Lower leg skin (tissue), 4 donors: ENCODE data around the gene LPCAT4. TPM values are rescaled to one million over a fixed set of nuclear protein-coding genes. Genes with fewer than 3 reads are reported as not detected.
A peak's percentile ranks its signal among the peaks of the same experiment; 100 is the strongest.

ENCODE experiments used
- DNase-seq, 2 donors: peaks; one replicate each; pipeline ENCODE4 v3.0.0-alpha.2; 2019; ENCODE audit warnings: low spot score in 2 of 2
- H3K4me3 ChIP-seq: fragments of 200-600 bp; sonication (generic); 2 replicates; pipeline ENCODE4 v1.5.1; 2017; ENCODE audit warnings: mild to moderate bottlenecking, low read depth; ENCODE audit not compliant: poor library complexity, severe bottlenecking
- CTCF ChIP-seq, 3 donors: fragments of 450-650 bp; IDR thresholded peaks; one replicate each; pipeline ENCODE4 v1.5.1; 2016; ENCODE audit warnings: antibody characterized with exemption in 3 of 3, mild to moderate bottlenecking in 3 of 3, moderate library complexity in 2 of 3
- POLR2A ChIP-seq, 2 donors: fragments of 450-650 bp; IDR thresholded peaks; one replicate each; pipeline ENCODE4 v1.6.1; 2016 to 2017; ENCODE audit warnings: antibody characterized with exemption in 2 of 2, mild to moderate bottlenecking in 1 of 2, moderate library complexity in 1 of 2
- WGBS, 2 donors: methylation state at CpG; one replicate each; pipeline ENCODE4 v1.1.5; 2018; 5-methylcytosine and 5-hydroxymethylcytosine counted together
- intact Hi-C: fragments of 100-400 bp; cut with DNase I; formaldehyde crosslinking; loops from one replicate; pipeline ENCODE4 v1.15.0; 2023; ENCODE audit warnings: low total_unique reads
- microRNA counts, 2 donors: library from miRNA; unstranded; fragments of <30 nt; microRNA quantifications; one replicate each; lab custom pipeline; 2016
- microRNA-seq, 2 donors: library from miRNA; unstranded; fragments of <30 nt; microRNA quantifications; one replicate each; pipeline ENCODE4, GENCODE V29; 2016; ENCODE audit warnings: borderline replicate concordance in 2 of 2, borderline number of aligned reads in 1 of 2
- total RNA-seq, 4 donors: library from RNA; depleted of rRNA; stranded (reverse); fragments of >200 nt; gene quantifications; one replicate each; pipeline ENCODE4 v1.1.0, GENCODE V29; 2016

Gene LPCAT4
- total RNA-seq, 4 donors from 2014 or later: 19.0 to 36.4 (median 27.0) TPM

GRCh38 chr15:34324933-34325332 is 42.1 kb downstream of the LPCAT4 start:
- intact Hi-C loops: no loop called here
- no peak for DNase-seq
- no peak for TF ChIP-seq POLR2A (IDR thresholded peaks at IDR 0.05)
- TF ChIP-seq CTCF (IDR thresholded peaks at IDR 0.05): no peak
- no peak overlapping the region for H3K4me3 ChIP-seq
- WGBS, 2 donors: 92 to 98% methylated on average over 1 of the region's 1 CpG

GRCh38 chr15:34323217-34323616 is 43.8 kb downstream of the LPCAT4 start:
- intact Hi-C loops: no loop called here
- 96 to 98% methylated on average over 10 of the region's 10 CpGs for WGBS, 2 donors
- TF ChIP-seq CTCF (IDR thresholded peaks at IDR 0.05): no peak
- no peak for TF ChIP-seq POLR2A (IDR thresholded peaks at IDR 0.05)
- no peak overlapping the region for H3K4me3 ChIP-seq
- DNase-seq: no peak

GRCh38 chr15:34318277-34319079 is 48.5 kb downstream of the LPCAT4 start:
- WGBS, 2 donors: 2 to 7% methylated on average over 10 of the region's 10 CpGs
- peak in 1 of 2 donors; percentile 83 for DNase-seq
- peak overlapping the region; percentile 4 for H3K4me3 ChIP-seq
- intact Hi-C loops: no loop called here
- TF ChIP-seq CTCF (IDR thresholded peaks at IDR 0.05) (no peak), POLR2A (IDR thresholded peaks at IDR 0.05) (no peak)

DNA sequence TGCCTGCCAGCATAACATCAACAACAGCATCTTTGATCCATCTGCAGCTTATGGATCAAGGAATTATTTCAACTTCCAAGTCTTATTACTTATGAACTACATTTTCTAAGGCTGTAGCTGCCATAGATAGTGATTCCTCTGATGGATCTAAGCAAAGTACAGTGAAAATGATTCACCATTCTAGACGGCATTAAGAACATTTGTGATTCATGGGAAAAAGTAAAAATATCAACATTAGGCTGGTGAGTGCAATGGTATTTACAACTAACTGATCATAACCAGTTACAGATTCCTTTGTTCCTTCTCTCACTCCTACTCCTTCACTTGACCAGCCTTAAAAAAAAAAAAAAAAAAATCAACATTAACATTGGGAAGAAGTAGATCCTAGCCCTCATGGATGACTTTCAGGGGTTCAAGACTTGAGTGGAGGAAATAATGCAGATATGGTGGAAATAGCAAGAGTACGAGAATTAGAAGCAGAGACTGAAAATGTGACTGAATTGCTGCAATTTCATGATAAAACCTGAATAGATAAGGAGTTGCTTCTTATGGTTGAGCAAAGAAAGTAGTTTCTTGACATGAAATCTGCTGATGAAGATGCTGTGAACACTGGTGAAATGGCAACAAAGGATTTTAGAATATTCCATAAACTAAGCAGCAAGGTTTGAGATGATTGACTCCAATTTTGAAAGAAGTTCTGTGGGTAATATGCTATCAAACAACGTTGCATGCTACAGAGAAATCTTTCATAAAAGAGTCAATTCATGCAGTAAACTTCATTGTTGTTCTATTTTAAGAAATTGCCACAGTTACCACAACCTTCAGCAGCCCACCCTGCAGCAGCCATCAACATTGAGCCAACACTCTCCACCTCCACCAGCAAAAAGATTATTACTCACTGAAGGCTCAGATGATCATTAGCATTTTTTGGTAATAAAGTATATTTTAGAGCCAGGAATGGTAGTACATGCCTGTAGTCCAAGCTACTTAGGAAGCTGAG is 52.2 kb downstream of the LPCAT4 start:
- H3K4me3 ChIP-seq: no peak overlapping the region
- 84 to 87% methylated on average over 3 of the region's 3 CpGs for WGBS, 2 donors
- DNase-seq: no peak
- no peak for TF ChIP-seq POLR2A (IDR thresholded peaks at IDR 0.05)
- no peak for TF ChIP-seq CTCF (IDR thresholded peaks at IDR 0.05)
- intact Hi-C loops: no loop called here

GRCh38 chr15:34311563-34311962 is 55.4 kb downstream of the LPCAT4 start:
- H3K4me3 ChIP-seq: no peak overlapping the region
- DNase-seq: no peak
- intact Hi-C loops: no loop called here
- TF ChIP-seq POLR2A (IDR thresholded peaks at IDR 0.05) (no peak), CTCF (IDR thresholded peaks at IDR 0.05) (no peak)
- 97 to 100% methylated on average over 1 of the region's 1 CpG for WGBS, 2 donors

MicroRNA genes within 50 kb of the gene (microRNA counts, 767-probe panel; counts per million panel counts)
- microRNA hsa-miR-1233 (lab: Ali Mortazavi, UCI): 0 to 358 counts per million in 2 donors

Small RNAs within 50 kb of the gene (microRNA-seq; reads per million reads assigned to microRNA genes)
- 0 reads per million in 2 donors for gene MIR1233-1

Other genes with a start within 250 kb of the LPCAT4 start
- gene KATNBL1, start 157.1 kb downstream of the LPCAT4 start, total RNA-seq: 10 to 100 TPM; 25.7 to 42.8 (median 39.2) TPM
- 100 to 1,000 TPM; 113 to 176 (median 121) TPM for gene EMC4, start 142.2 kb downstream of the LPCAT4 start, total RNA-seq
- gene SLC12A6, start 29.4 kb downstream of the LPCAT4 start, total RNA-seq: 10 to 100 TPM; 23.1 to 25.7 (median 23.6) TPM
- gene NOP10, start 24.1 kb downstream of the LPCAT4 start, total RNA-seq: 100 to 1,000 TPM; 107 to 129 (median 124) TPM
- gene NUTM1, start 23.9 kb downstream of the LPCAT4 start, total RNA-seq: not detected
- gene GOLGA8A, start 70.6 kb upstream of the LPCAT4 start, total RNA-seq: 10 to 100 TPM; 23.2 to 38.3 (median 31.1) TPM
- gene GOLGA8B, start 216.5 kb upstream of the LPCAT4 start, total RNA-seq: 100 to 1,000 TPM in 1 of 4 donors, 10 to 100 TPM in 3; 39.4 to 145 (median 49.5) TPM